GM12878 (cell line): Measurements from ENCODE around the gene SLC25A42. TPM values are rescaled to one million over a fixed set of nuclear protein-coding genes. Genes with fewer than 3 reads are reported as not detected.

Experiments used
- CBX3 ChIP-seq: fragments of 200-600 bp; sonication (generic); IDR thresholded peaks from 2 replicates; pipeline ENCODE4 v1.6.1; 2016; ENCODE audit warnings: low read depth, borderline replicate concordance
- CEBPB ChIP-seq, 2 experiments: fragments of 150-350 bp in 1 of 2; IDR thresholded peaks; 2 replicates each; pipeline ENCODE4 v1.6.1; 2012 to 2014; ENCODE audit warnings: low read depth in 2 of 2, low read length in 2 of 2, borderline replicate concordance in 1 of 2, inconsistent platforms in 1 of 2
- EP300 ChIP-seq, 2 experiments: fragments of 150-350 bp in 1 of 2; IDR thresholded peaks; 2 replicates each; pipeline ENCODE4 v1.6.1; 2011 to 2012; ENCODE audit warnings: low read depth in 2 of 2, low read length in 2 of 2, borderline replicate concordance in 1 of 2, improper control_type of control experiment in 1 of 2, inconsistent platforms in 1 of 2; ENCODE audit not compliant: control insufficient read depth in 1 of 2
- GATAD2B ChIP-seq: fragments of 450-650 bp; conservative IDR thresholded peaks from 2 replicates; pipeline ENCODE4 v1.6.1; 2017; ENCODE audit warnings: low read depth, mild to moderate bottlenecking, moderate library complexity
- HDAC2 ChIP-seq: fragments of 200-600 bp; sonication (generic); IDR thresholded peaks from 2 replicates; pipeline ENCODE4 v1.6.1; 2017
- JUND ChIP-seq: IDR thresholded peaks from 2 replicates; pipeline ENCODE4 v1.6.1; 2012; ENCODE audit warnings: low read depth, mild to moderate bottlenecking, low read length, improper control_type of control experiment, moderate library complexity
- MTA3 ChIP-seq: IDR thresholded peaks from 2 replicates; pipeline ENCODE4 v1.6.1; 2012; ENCODE audit warnings: low read length, inconsistent platforms, borderline replicate concordance
- NR2C1 ChIP-seq: fragments of 450-650 bp; IDR thresholded peaks from 2 replicates; pipeline ENCODE4 v1.6.1; 2017; ENCODE audit warnings: antibody characterized with exemption, mild to moderate bottlenecking, moderate library complexity
- POLR2A ChIP-seq: IDR thresholded peaks from 2 replicates; pipeline ENCODE4 v1.6.1; 2011; ENCODE audit warnings: low read depth, mild to moderate bottlenecking, low read length
- RAD51 ChIP-seq: fragments of 450-650 bp; IDR thresholded peaks from 2 replicates; pipeline ENCODE4 v1.6.1; 2016; ENCODE audit warnings: moderate library complexity, mild to moderate bottlenecking, inconsistent platforms
- RFX5 ChIP-seq: IDR thresholded peaks from 2 replicates; pipeline ENCODE4 v1.6.1; 2011; ENCODE audit warnings: low read depth, low read length, improper control_type of control experiment
- SP1 ChIP-seq: IDR thresholded peaks from one replicate; pipeline ENCODE4 v1.6.1; 2011; ENCODE audit warnings: low read depth, low read length
- polyA plus RNA-seq, 11 experiments: library from polyadenylated mRNA; depleted of rRNA in 4 of 11; unstranded in 6 of 11; stranded (reverse) in 5 of 11; fragments of >200 nt; fragmentation: Nextera tagmentation in 4 of 11; fragmentation: Illumina TruSeq in 1 of 11; extraction: Ambion mirVana in 4 of 11; extraction: Trizol in 1 of 11; gene quantifications; 1 replicate in 1 of 11; 2 replicates in 10 of 11; pipeline versions ENCODE4 v1.2.1 to v1.2.3, GENCODE V29; 2011 to 2016; ENCODE audit warnings: inconsistent platforms in 2 of 11, missing spikeins in 2 of 11, low read depth in 1 of 11
- total RNA-seq, 4 experiments: library from RNA; depleted of rRNA in 3 of 4; stranded (reverse); fragments of >200 nt in 3 of 4; fragmentation: Illumina TruSeq in 1 of 4; extraction: Trizol in 1 of 4; gene quantifications; 2 replicates each; pipeline versions ENCODE4 v1.2.1 to v1.2.3, GENCODE V29; 2013 to 2021
- TF ChIP-seq, protein P1 (sequence below): IDR thresholded peaks from 2 replicates; pipeline ENCODE4 v1.6.1; 2011; ENCODE audit warnings: low read depth, mild to moderate bottlenecking, low read length, moderate library complexity, borderline replicate concordance; ENCODE audit errors: extremely low read depth
- TF ChIP-seq, protein P2 (sequence below): fragments of 450-650 bp; IDR thresholded peaks from 2 replicates; pipeline ENCODE4 v1.6.1; 2017; ENCODE audit warnings: mild to moderate bottlenecking, low read depth, inconsistent platforms; ENCODE audit not compliant: poor library complexity, severe bottlenecking
- TF ChIP-seq, protein P3 (sequence below): IDR thresholded peaks from 2 replicates; pipeline ENCODE4 v1.6.1; 2012; ENCODE audit warnings: low read length, inconsistent platforms

Gene SLC25A42
- total and polyA plus RNA-seq, 10 of the 15 experiments (the other 5 are each of a cell fraction or from before 2014, with no cell fraction given) = 0.24 to 19.2 (median 9.6) TPM

DNA sequence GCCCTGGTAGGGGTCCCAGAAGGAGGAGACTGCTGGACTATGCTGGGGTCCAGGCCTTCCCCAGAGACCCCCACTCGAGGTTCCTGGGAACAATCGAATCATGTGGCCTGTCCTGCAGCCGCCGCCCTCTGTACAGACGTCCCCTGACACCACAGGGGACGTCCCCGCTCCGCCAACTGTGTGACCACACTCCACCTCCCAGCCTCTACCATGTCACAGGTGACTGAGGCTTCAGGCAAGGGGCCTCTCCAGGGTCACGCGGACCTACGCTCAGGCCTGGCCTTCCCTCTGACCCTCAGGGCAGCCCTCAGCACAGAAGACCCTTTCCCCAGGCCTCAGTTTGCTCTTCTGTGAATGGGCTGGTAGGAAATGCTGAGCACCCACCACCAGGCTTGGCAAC, 87.6 kb downstream of the SLC25A42 start (continued):
- TF ChIP-seq, protein P1, sequence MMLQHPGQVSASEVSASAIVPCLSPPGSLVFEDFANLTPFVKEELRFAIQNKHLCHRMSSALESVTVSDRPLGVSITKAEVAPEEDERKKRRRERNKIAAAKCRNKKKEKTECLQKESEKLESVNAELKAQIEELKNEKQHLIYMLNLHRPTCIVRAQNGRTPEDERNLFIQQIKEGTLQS = no peak
- TF ChIP-seq EP300 (IDR thresholded peaks at IDR 0.05; ENCODE audit: borderline replicate concordance in 1 of 2, control insufficient read depth in 1 of 2, low read depth in 2 of 2, low read length in 2 of 2) (peak in 1 of 2 experiments; percentile 37; a peak in 1 of 4 replicates), POLR2A (peak; percentile 54), HDAC2 (no peak), JUND (no peak), RAD51 (no peak), CEBPB (IDR thresholded peaks at IDR 0.05; ENCODE audit: borderline replicate concordance in 1 of 2, low read depth in 2 of 2, low read length in 2 of 2) (no peak), MTA3 (no peak), RFX5 (no peak), SP1 (peak; percentile 30), CBX3 (no peak), GATAD2B (no peak; the same call in 1 of the 2 replicates), NR2C1 (no peak)
- TF ChIP-seq, protein P2, sequence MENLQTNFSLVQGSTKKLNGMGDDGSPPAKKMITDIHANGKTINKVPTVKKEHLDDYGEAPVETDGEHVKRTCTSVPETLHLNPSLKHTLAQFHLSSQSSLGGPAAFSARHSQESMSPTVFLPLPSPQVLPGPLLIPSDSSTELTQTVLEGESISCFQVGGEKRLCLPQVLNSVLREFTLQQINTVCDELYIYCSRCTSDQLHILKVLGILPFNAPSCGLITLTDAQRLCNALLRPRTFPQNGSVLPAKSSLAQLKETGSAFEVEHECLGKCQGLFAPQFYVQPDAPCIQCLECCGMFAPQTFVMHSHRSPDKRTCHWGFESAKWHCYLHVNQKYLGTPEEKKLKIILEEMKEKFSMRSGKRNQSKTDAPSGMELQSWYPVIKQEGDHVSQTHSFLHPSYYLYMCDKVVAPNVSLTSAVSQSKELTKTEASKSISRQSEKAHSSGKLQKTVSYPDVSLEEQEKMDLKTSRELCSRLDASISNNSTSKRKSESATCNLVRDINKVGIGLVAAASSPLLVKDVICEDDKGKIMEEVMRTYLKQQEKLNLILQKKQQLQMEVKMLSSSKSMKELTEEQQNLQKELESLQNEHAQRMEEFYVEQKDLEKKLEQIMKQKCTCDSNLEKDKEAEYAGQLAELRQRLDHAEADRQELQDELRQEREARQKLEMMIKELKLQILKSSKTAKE = no peak
- TF ChIP-seq, protein P3, sequence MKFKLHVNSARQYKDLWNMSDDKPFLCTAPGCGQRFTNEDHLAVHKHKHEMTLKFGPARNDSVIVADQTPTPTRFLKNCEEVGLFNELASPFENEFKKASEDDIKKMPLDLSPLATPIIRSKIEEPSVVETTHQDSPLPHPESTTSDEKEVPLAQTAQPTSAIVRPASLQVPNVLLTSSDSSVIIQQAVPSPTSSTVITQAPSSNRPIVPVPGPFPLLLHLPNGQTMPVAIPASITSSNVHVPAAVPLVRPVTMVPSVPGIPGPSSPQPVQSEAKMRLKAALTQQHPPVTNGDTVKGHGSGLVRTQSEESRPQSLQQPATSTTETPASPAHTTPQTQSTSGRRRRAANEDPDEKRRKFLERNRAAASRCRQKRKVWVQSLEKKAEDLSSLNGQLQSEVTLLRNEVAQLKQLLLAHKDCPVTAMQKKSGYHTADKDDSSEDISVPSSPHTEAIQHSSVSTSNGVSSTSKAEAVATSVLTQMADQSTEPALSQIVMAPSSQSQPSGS = no peak
